PC-3 (cell line): ENCODE measurements around the gene MALRD1. TPM values are rescaled to one million over a fixed set of nuclear protein-coding genes. Genes with fewer than 3 reads are reported as not detected.

Source experiments
- ATAC-seq: fragments of 200-7000 bp; cut with Tn5 transposase; 2 replicates; pipeline ENCODE4 v1.9.1; 2020; ENCODE audit warnings: mild to moderate bottlenecking, moderate library complexity
- BruUV-seq: library from RNA; stranded (reverse); fragments of 400-500 nt; replicated peaks from 2 replicates; lab custom pipeline; 2021; lab: Mats Ljungman, UMichigan
- CTCF ChIA-PET: fragments of 300-600 bp; sonication (Branson Sonifier 250); formaldehyde crosslinking; loops from one replicate; lab custom pipeline; 2022; ENCODE audit warnings: antibody characterized with exemption; lab: Charles Lee
- POLR2A ChIA-PET: fragments of 300-600 bp; sonication (Branson Sonifier 250); formaldehyde crosslinking; loops from one replicate; lab custom pipeline; 2022; ENCODE audit warnings: antibody characterized with exemption; ENCODE audit not compliant: unreplicated experiment; lab: Charles Lee
- DNase-seq: peaks from one replicate; pipeline ENCODE4 v3.0.0-alpha.2; 2015
- H2AFZ ChIP-seq: fragments of 300-600 bp; sonication (generic); 2 replicates; pipeline ENCODE4 v1.6.0; 2016; ENCODE audit warnings: antibody characterized with exemption, low read length
- H3F3A ChIP-seq: fragments of 300-600 bp; sonication (generic); one replicate; pipeline ENCODE4 v1.6.0; 2017; ENCODE audit warnings: antibody characterized with exemption, low read length, control low read depth, mild to moderate bottlenecking; ENCODE audit not compliant: unreplicated experiment
- H3K27ac ChIP-seq: fragments of 300-600 bp; sonication (generic); 2 replicates; pipeline ENCODE4 v1.5.1; 2016; ENCODE audit warnings: mild to moderate bottlenecking, low read length
- H3K27me3 ChIP-seq: fragments of 300-600 bp; sonication (generic); 2 replicates; pipeline ENCODE4 v1.6.1; 2016; ENCODE audit warnings: low read length, mixed read lengths
- H3K36me3 ChIP-seq: fragments of 300-600 bp; sonication (generic); 2 replicates; pipeline ENCODE4 v1.6.1; 2016; ENCODE audit warnings: low read depth, mixed run types, low read length, mixed read lengths
- H3K4me1 ChIP-seq: fragments of 300-600 bp; sonication (generic); 2 replicates; pipeline ENCODE4 v1.5.1; 2016; ENCODE audit warnings: low read length; ENCODE audit not compliant: insufficient read depth
- H3K4me2 ChIP-seq: fragments of 300-600 bp; sonication (generic); 2 replicates; pipeline ENCODE4 v1.6.0; 2016; ENCODE audit warnings: low read length
- H3K4me3 ChIP-seq: fragments of 300-600 bp; sonication (generic); 2 replicates; pipeline ENCODE4 v1.5.1; 2016; ENCODE audit warnings: mild to moderate bottlenecking, low read length, mixed read lengths
- H3K79me2 ChIP-seq: fragments of 300-600 bp; sonication (generic); 2 replicates; pipeline ENCODE4 v1.6.1; 2017; ENCODE audit warnings: low read length, mixed read lengths
- H3K9ac ChIP-seq: fragments of 300-600 bp; sonication (generic); 2 replicates; pipeline ENCODE4 v1.6.0; 2016; ENCODE audit warnings: mild to moderate bottlenecking, low read length
- H3K9me2 ChIP-seq: fragments of 300-600 bp; sonication (generic); replicated peaks from 2 replicates; pipeline ENCODE4 v1.6.1; 2016; ENCODE audit warnings: mixed run types, low read length, mixed read lengths
- H3K9me3 ChIP-seq: fragments of 300-600 bp; sonication (generic); 2 replicates; pipeline ENCODE4 v1.6.1; 2016; ENCODE audit warnings: low read length, mixed read lengths
- H4K20me1 ChIP-seq: fragments of 300-600 bp; sonication (generic); 2 replicates; pipeline ENCODE4 v1.6.1; 2016; ENCODE audit warnings: low read length, mixed read lengths
- CTCF ChIP-seq: fragments of 300-600 bp; sonication (generic); conservative IDR thresholded peaks from 2 replicates; pipeline ENCODE4 v1.5.1; 2017; ENCODE audit warnings: antibody characterized with exemption, low read depth, mild to moderate bottlenecking, low read length
- EZH2 ChIP-seq: fragments of 300-600 bp; sonication (generic); IDR thresholded peaks from one replicate; pipeline ENCODE4 v1.6.1; 2017; ENCODE audit warnings: antibody characterized with exemption, mild to moderate bottlenecking, low read length; ENCODE audit not compliant: unreplicated experiment
- EZH2phosphoT487 ChIP-seq: fragments of 300-600 bp; sonication (generic); IDR thresholded peaks from 2 replicates; pipeline ENCODE4 v1.6.1; 2018; ENCODE audit warnings: mild to moderate bottlenecking, antibody characterized with exemption, low read length, borderline replicate concordance
- intact Hi-C: fragments of 100-400 bp; cut with micrococcal nuclease; formaldehyde crosslinking; loops from 2 replicates; pipeline ENCODE4 v1.9.0; 2023
- total RNA-seq: library from RNA; depleted of rRNA; stranded (reverse); fragments of >200 nt; gene quantifications from 2 replicates; pipeline ENCODE4 v1.2.3, GENCODE V29; 2014

MALRD1 gene
- total RNA-seq, 1 experiment from 2014 or later = not detected

DNA sequence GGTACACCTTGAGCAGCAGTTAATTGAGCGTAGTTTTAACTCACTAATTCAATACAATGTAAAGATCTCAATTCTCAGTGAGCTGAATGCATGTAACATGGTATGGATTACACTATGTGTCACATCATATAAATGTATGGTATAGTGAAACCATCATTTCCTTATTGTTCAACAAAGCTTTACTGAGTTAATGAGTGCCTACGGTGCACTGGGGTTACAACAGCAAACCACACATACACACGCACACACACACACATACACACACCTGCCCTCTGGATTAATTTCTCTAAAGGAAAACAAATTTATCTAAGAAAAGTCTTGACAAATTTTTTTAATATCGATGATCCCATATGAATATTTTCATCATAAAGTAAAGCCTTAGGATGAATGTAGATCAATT lies 369.1 kb downstream of the MALRD1 start:
- no TSS peak for BruUV-seq
- no peaks in the 10 kb centered on the region for H3K9me3 ChIP-seq
- TF ChIP-seq EZH2 = no peak
- TF ChIP-seq CTCF = no peak
- no peak for TF ChIP-seq EZH2phosphoT487
- H3K4me2 ChIP-seq = no peak overlapping the region
- H3K4me3 ChIP-seq = no peak overlapping the region
- no peaks in the 10 kb centered on the region for H4K20me1 ChIP-seq
- intact Hi-C loops = no loop called here
- H3F3A ChIP-seq = no peaks in the 10 kb centered on the region
- CTCF ChIA-PET = no interaction called here
- ATAC-seq = no peak
- H2AFZ ChIP-seq = no peak overlapping the region
- POLR2A ChIA-PET = no interaction called here
- DNase-seq = no peak
- H3K9me2 ChIP-seq = no peaks in the 10 kb centered on the region
- H3K9ac ChIP-seq = no peak overlapping the region
- no peaks in the 10 kb centered on the region for H3K79me2 ChIP-seq
- no peak overlapping the region for H3K27ac ChIP-seq
- no peaks in the 10 kb centered on the region for H3K36me3 ChIP-seq
- no peaks in the 10 kb centered on the region for H3K4me1 ChIP-seq
- no peaks in the 10 kb centered on the region for H3K27me3 ChIP-seq

- H3K4me1 ChIP-seq = no peaks in the 10 kb centered on the region
- BruUV-seq = no TSS peak
- H3K27ac ChIP-seq = no peak overlapping the region
- no peak overlapping the region for H3K4me2 ChIP-seq
- no peak overlapping the region for H3K4me3 ChIP-seq
- POLR2A ChIA-PET = no interaction called here
- H3K27me3 ChIP-seq = no peaks in the 10 kb centered on the region
- no peaks in the 10 kb centered on the region for H3K9me2 ChIP-seq
- TF ChIP-seq CTCF (no peak), EZH2 (no peak), EZH2phosphoT487 (no peak)
- H3K9me3 ChIP-seq = no peaks in the 10 kb centered on the region
- H3K79me2 ChIP-seq = no peaks in the 10 kb centered on the region
- no peaks in the 10 kb centered on the region for H4K20me1 ChIP-seq
- no peak overlapping the region for H2AFZ ChIP-seq
- CTCF ChIA-PET = no interaction called here
- no peaks in the 10 kb centered on the region for H3K36me3 ChIP-seq
- H3K9ac ChIP-seq = no peak overlapping the region
- H3F3A ChIP-seq = no peaks in the 10 kb centered on the region
- ATAC-seq (no peak), DNase-seq (no peak)
- intact Hi-C loops = no loop called here
Measured at GRCh38 chr10:19421674-19422073, 373.1 kb downstream of the MALRD1 start.

- CTCF ChIA-PET = no interaction called here
- no peak for ATAC-seq
- intact Hi-C loops = no loop called here
Measured at GRCh38 chr10:19426034-19426433, 377.4 kb downstream of the MALRD1 start.

More at GRCh38 chr10:19426034-19426433, 377.4 kb downstream of the MALRD1 start:
- H3K9me3 ChIP-seq = no peaks in the 10 kb centered on the region
- POLR2A ChIA-PET = no interaction called here
- H3K27ac ChIP-seq = no peak overlapping the region
- no peaks in the 10 kb centered on the region for H3K36me3 ChIP-seq
- no peak overlapping the region for H3K4me2 ChIP-seq
- H3K4me3 ChIP-seq = no peak overlapping the region
- H4K20me1 ChIP-seq = no peaks in the 10 kb centered on the region
- TF ChIP-seq CTCF (no peak), EZH2phosphoT487 (no peak), EZH2 (no peak)
- no peak overlapping the region for H3K9ac ChIP-seq
- H3K9me2 ChIP-seq = no peaks in the 10 kb centered on the region
- H2AFZ ChIP-seq = no peak overlapping the region
- no TSS peak for BruUV-seq
- DNase-seq = no peak
- no peaks in the 10 kb centered on the region for H3F3A ChIP-seq
- H3K27me3 ChIP-seq = no peaks in the 10 kb centered on the region
- H3K4me1 ChIP-seq = no peaks in the 10 kb centered on the region
- H3K79me2 ChIP-seq = no peaks in the 10 kb centered on the region
